AG09309 (cell line): ENCODE results near the gene TEX264.

Source experiments
- DNase-seq: peaks from one replicate; pipeline ENCODE4 v3.0.0-alpha.2; 2010; ENCODE audit warnings: low read depth
- H3K4me3 ChIP-seq: 2 replicates; pipeline ENCODE4 v1.5.1; 2011; ENCODE audit warnings: mild to moderate bottlenecking, low read depth, low read length, moderate library complexity; ENCODE audit not compliant: control insufficient read depth
- TF ChIP-seq, protein P1 (sequence below): IDR thresholded peaks from 2 replicates; pipeline ENCODE4 v1.5.1; 2011; ENCODE audit warnings: mild to moderate bottlenecking, low read depth, low read length, inconsistent platforms; ENCODE audit not compliant: insufficient read depth, control insufficient read depth; ENCODE audit errors: missing control alignments

The TEX264 gene

DNA sequence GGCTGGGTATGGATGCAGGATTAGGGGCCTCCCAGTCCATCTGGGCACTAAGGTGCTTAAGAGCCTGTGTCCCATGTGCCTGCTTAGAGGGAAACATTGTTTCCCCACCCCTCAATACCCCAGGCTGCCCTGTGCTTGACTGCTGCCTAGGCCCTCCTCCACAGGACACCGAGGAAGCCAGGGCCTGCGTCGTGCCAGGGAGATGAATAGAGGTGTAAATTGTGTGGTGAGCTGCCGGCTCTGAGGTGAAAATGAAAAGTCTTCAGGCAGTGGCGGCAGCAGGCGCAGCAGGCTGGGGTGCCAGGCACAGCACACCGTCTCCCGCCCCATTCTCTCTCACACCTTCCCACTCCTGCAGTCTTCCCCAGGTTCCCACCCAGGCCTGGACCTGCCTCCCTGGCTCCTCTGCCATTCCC is 21.9 kb downstream of the TEX264 start:
- DNase-seq, result no peak
- TF ChIP-seq, protein P1, sequence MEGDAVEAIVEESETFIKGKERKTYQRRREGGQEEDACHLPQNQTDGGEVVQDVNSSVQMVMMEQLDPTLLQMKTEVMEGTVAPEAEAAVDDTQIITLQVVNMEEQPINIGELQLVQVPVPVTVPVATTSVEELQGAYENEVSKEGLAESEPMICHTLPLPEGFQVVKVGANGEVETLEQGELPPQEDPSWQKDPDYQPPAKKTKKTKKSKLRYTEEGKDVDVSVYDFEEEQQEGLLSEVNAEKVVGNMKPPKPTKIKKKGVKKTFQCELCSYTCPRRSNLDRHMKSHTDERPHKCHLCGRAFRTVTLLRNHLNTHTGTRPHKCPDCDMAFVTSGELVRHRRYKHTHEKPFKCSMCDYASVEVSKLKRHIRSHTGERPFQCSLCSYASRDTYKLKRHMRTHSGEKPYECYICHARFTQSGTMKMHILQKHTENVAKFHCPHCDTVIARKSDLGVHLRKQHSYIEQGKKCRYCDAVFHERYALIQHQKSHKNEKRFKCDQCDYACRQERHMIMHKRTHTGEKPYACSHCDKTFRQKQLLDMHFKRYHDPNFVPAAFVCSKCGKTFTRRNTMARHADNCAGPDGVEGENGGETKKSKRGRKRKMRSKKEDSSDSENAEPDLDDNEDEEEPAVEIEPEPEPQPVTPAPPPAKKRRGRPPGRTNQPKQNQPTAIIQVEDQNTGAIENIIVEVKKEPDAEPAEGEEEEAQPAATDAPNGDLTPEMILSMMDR, result no peak
- no peak overlapping the region for H3K4me3 ChIP-seq

DNA sequence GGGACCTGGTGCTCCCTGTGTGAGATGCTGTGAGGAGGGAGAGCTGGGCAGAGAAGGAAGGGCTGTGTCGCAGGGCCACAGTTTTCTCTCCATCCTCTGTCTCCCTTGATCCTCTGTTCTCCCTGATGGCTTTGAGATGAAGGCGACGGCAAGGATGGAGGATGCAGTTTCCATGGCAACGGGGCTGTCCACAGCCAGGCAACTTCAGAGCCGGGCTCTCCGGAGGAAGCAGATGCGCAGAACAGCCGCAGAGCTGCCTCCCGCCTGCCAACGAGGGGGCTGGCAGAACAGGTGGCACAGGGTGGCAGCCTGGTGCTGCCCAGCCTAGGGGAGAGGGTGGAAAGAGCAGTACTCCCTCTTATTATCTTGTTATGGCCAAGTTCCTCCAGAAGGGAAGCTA is 25.9 kb downstream of the TEX264 start:
- TF ChIP-seq, protein P1, result no peak
- no peak overlapping the region for H3K4me3 ChIP-seq
- no peak for DNase-seq

DNA sequence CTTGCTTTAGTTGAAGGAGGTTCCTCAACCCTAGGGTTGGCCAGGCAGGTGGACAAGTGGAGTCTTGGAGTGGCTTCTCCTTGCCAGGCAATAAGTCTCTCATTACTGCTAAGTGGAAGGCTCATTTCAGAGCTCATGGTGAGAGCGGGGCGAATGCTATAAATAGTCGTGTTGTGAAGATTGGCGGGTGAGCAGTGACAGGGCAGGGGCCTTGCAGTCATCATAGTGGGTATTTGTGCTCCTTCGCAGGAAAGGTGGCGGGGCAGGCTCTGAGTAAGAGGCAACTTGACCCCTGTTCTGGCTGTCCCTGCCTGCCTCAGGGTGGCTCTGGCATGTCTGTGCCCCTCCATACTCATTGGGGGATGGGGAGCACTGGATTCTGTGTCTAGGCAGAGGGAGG is 27.2 kb downstream of the TEX264 start:
- no peak overlapping the region for H3K4me3 ChIP-seq
- TF ChIP-seq, protein P1, result no peak

DNA sequence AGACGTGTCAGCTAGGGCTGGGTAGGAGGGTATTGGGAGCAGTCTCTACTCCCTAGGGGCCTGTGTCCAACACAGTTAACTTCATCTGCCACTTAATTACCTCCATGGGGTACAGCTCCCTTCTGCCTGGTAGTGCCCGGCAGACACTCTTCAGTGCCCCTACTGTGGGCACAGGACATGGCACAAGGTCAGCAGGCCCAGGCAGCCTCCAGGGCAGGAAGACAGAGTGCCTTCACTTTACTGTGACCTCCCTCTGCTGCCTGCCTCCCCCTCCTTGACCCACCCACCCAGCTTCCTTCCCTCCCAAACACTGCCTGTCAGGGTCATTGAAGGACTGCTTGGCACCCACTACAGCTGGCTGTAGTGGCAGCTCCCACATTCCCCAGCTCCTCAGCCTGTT is 29.4 kb downstream of the TEX264 start:
- no peak overlapping the region for H3K4me3 ChIP-seq
- TF ChIP-seq, protein P1, result no peak
- DNase-seq, result no peak

More for the DNA sequence above, 27.2 kb downstream of the TEX264 start:
- no peak for DNase-seq

DNA sequence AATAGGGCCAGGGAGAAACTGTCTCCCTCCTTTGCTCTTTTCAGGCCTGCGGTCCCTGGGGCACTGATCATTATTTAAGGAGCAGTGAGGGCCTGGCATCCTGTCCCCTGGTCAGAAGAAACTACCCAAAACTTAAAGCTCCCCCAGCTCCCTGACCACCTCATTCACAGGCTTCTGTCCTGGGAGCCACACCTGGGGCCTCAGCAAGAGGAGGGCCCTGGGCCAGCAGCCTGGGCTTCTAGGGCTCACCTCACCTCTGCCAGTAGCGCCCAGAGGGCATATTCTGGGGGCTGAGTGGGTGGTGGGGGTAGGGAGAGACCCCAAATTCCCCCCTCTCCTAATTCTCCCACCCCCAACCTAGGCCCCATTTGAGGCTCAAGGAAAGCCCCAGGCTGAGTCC is 31.1 kb downstream of the TEX264 start:
- no peak for DNase-seq
- no peak overlapping the region for H3K4me3 ChIP-seq
- TF ChIP-seq, protein P1, result no peak

DNA sequence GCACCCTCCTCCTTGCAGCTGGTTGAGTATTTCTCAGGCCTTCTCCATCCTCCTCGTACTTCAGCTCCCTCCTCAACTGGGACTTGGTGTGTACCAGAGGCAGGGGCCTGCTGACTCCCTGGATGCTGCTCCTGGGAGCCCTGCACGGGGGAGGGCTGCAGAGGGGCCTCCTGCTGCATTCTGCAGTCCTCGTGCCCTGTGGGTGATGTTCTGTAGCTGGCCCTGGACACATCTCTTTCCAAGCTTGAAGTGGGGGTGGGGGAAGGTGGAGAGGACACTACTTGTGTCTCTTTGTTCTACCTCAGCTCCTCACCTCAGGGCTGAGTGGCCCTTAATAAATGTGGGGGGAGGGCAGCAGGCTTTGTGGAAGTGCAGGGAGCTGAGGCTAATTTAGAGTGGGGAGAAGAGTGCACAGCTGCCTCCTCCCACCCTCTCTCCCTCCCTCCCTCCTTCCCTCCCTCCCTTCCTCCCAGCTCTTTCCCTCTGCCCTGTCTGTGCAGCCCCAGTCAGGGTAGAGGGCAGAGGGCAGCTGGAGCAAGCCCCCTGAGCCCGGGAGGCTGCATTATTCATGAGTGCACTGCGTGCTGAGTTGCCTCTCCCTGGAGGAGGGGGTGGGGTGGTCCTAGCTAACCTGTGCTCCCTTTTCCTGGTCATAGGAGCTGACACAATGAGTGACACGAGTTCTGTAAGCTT is 32.2 kb downstream of the TEX264 start:
- TF ChIP-seq, protein P1, result no peak
- DNase-seq, result no peak
- no peak overlapping the region for H3K4me3 ChIP-seq
